Epithelial cell of proximal tubule (primary cell): ENCODE data around the gene TTC39B. TPM values are rescaled to one million over a fixed set of nuclear protein-coding genes. Genes with fewer than 3 reads are reported as not detected.

ENCODE experiments used
- DNase-seq: peaks from one replicate; pipeline ENCODE4 v3.0.0-alpha.2; 2011; ENCODE audit warnings: low read depth
- H3K4me3 ChIP-seq: 2 replicates; pipeline ENCODE4 v1.5.1; 2011; ENCODE audit warnings: low read depth, mild to moderate bottlenecking, low read length
- total RNA-seq: library from RNA; depleted of rRNA; stranded (reverse); fragments of >200 nt; gene quantifications from 2 replicates; pipeline ENCODE4 v1.2.3, GENCODE V29; 2015
- TF ChIP-seq, protein P1 (sequence below): conservative IDR thresholded peaks from 2 replicates; pipeline ENCODE4 v1.5.1; 2012; ENCODE audit warnings: low read depth, mild to moderate bottlenecking, low read length

The TTC39B gene
- total RNA-seq, 1 donor from 2014 or later = 5.2 TPM

DNA sequence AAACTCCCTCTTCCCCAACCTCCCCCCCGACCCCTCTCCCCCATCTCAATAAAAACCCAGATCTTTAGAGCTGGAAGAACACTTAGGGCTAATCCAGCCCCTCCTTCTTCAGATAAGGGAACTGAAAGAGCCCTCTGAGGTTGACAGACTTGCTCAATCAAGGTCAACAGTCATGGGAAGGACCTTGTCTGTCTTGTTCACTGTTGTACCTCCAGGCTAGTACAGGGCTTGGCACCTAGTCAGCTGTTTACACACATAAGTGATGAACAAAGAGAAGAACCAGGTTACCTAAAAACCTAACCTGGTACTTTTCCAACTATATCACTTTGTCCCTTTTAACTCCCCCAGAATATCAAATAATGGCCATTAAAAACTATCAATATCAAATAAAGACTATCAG lies 2.4 kb downstream of the TTC39B start:
- DNase-seq = no peak

DNA sequence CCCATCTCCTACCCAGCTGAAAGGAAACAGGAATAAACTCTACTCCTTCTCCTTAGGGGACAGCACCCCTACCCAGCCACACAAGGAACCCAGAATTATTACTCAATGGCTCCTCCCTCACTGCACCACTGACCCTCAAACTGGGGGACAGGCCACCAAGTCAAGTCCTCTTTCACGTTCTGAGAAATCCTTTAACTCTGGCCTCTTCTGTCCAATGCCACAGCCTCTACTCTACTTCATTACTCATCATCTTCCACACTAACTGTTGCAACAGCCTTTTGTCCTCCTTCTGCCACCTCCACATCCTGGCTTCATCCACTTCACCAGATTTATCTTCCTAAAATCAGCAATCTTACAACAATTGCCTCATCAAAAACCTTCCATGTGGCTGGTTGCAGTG lies 6.8 kb downstream of the TTC39B start:
- no peak overlapping the region for H3K4me3 ChIP-seq
- TF ChIP-seq, protein P1, sequence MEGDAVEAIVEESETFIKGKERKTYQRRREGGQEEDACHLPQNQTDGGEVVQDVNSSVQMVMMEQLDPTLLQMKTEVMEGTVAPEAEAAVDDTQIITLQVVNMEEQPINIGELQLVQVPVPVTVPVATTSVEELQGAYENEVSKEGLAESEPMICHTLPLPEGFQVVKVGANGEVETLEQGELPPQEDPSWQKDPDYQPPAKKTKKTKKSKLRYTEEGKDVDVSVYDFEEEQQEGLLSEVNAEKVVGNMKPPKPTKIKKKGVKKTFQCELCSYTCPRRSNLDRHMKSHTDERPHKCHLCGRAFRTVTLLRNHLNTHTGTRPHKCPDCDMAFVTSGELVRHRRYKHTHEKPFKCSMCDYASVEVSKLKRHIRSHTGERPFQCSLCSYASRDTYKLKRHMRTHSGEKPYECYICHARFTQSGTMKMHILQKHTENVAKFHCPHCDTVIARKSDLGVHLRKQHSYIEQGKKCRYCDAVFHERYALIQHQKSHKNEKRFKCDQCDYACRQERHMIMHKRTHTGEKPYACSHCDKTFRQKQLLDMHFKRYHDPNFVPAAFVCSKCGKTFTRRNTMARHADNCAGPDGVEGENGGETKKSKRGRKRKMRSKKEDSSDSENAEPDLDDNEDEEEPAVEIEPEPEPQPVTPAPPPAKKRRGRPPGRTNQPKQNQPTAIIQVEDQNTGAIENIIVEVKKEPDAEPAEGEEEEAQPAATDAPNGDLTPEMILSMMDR = no peak
- DNase-seq = no peak

More for the DNA sequence above, 2.4 kb downstream of the TTC39B start:
- TF ChIP-seq, protein P1 = no peak
- H3K4me3 ChIP-seq = no peak overlapping the region

DNA sequence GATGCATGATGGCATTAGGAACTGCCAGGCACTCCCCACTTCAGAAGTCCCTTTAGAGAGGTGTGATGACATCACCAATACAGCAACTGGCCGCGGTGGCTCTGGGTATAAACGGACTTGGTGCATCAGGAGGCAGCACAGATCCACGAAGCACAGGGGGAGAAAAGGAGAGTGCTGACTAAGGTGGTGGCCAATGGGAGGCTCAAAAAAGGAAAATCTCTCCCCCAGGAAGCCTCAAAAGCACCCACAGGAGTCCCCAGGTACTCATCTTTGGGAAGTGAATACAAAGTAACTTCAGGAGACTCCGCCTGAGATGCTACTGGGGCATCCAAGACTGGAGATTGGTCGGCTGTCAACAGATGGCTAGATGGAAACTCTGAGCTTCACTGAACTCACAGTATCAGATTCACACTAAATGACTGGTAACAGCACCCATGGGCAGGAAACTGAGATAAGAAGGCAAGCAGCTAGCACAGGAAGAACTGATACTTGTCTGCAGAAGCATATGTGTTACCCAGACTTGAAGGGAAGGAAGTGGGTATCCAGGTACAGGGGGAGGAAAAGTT lies 7.6 kb downstream of the TTC39B start:
- no peak for DNase-seq
- TF ChIP-seq, protein P1 = no peak
- no peak overlapping the region for H3K4me3 ChIP-seq

DNA sequence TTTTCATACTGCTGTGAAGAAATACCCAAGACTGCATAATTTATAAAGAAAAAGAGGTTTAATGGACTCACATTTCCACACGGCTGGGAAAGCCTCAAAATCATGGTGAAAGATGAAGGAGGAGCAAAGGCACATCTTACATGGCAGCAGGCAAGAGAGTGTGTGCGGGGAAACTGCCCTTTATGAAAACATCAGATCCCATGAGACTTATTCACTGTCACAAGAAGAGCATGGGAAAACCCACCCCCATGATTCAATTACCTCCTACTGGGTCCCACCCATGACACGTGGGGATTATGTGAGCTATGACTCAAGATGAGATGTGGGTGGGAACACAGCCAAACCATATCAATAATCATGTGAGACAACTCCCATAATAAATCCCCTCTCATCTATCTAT lies 8.7 kb downstream of the TTC39B start:
- TF ChIP-seq, protein P1 = no peak
- H3K4me3 ChIP-seq = no peak overlapping the region
- DNase-seq = no peak

DNA sequence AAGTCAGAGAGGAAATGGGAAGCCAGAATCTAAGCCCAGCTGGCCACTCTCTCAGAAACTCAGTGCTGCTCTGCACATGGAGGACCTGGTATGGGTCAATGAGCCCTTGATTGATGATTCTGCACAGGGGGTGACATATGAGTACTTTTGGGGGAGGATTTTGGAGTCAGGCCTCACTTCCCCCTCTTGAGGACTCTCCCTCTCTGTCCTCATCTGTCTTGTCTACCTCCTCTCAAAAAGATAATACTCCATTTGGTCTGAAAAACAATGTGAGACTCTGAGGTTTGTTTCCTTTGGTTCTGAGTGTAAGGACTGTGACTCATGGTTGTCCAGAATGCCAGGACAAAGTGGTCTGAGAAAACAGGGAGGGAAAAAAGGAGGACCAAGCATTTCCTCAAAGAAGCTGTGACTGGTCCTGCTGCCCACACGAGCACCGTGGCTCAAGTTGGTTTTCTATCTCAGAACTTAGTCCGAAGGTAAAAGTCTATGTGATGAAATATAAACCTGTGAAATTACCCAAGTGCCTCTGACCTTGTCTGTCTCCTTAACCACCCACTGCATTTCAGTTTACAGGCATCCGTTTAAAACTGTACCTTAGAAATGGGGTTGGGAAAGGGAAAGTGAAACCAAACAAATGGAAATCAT lies 11.1 kb downstream of the TTC39B start:
- TF ChIP-seq, protein P1 = no peak
- peak overlapping the region; percentile 49 for H3K4me3 ChIP-seq
- DNase-seq = peak; percentile 66

DNA sequence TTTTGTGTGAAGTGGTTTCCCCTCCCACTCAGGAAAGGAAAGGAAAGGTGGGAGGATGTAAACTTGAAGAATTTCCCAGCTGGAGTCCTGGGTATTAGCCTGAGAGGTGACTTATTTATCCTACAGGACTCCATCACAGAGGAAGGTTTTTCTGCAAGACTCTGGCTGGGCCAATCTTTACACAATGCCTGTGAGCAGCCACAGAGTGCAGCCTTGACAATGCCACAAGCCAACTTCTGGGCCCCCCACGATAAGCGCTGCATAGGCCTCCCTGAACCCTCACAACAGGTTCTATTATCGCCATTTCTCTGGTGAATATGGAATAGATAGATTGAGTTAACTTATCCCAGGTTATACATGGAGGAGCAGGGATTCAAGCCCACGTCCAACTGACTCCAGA lies 12.4 kb downstream of the TTC39B start:
- DNase-seq = no peak
- H3K4me3 ChIP-seq = no peak overlapping the region
- TF ChIP-seq, protein P1 = no peak

DNA sequence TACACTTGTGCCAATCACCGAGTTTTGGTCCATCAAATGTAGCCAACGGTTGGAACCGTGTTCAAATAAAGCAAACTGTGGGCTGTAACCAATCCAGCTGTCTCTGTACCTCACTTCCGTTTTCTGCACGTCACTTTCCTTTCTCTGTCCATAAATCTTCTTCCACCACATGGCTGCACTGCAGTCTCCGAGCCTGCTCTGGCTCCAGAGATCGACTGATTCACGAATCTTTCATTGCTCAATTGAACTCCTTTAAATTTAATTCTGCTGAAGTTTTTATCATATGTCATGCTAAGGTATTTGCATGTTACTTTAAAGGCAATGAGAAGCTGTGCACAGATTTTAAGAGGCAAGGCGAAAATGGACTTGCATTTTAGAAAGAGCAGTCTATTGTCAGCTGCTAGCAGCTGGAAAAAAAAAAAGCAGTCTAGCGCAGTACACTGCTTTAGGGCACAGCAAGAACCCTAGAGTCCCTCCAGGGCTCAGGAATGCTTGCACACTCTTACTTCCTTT lies 13.2 kb downstream of the TTC39B start:
- TF ChIP-seq, protein P1 = no peak
- no peak overlapping the region for H3K4me3 ChIP-seq
- no peak for DNase-seq
